Stomach (tissue), 9 donors: ENCODE results near the gene LCN6. TPM values are rescaled to one million over a fixed set of nuclear protein-coding genes. Genes with fewer than 3 reads are reported as not detected.

Experiments
- DNase-seq, 2 donors: peaks; one replicate each; pipeline versions ENCODE4 v3.0.0 to v3.0.0-alpha.2; 2013 to 2019
- H3K27ac ChIP-seq, 5 donors: fragments of 200-600 bp in 4 of 5; sonication (generic) in 4 of 5; one replicate each; pipeline ENCODE4 v1.5.1; 2013 to 2019; ENCODE audit warnings: mild to moderate bottlenecking in 1 of 5, moderate library complexity in 1 of 5
- H3K27me3 ChIP-seq, 3 donors: fragments of 200-600 bp; sonication (generic); one replicate each; pipeline ENCODE4 v1.5.1; 2017 to 2019; ENCODE audit warnings: mixed run types in 1 of 3
- H3K36me3 ChIP-seq, 4 donors: fragments of 200-600 bp; sonication (generic); 1 replicate in 3 of 4; 2 replicates in 1 of 4; pipeline ENCODE4 v1.5.1; 2016 to 2019
- H3K4me1 ChIP-seq, 4 donors: fragments of 200-600 bp; sonication (generic); one replicate each; pipeline ENCODE4 v1.5.1; 2016 to 2019
- H3K4me3 ChIP-seq, 4 donors: fragments of 200-600 bp; sonication (generic) in 3 of 4; one replicate each; pipeline ENCODE4 v1.5.1; 2016 to 2019; ENCODE audit warnings: mild to moderate bottlenecking in 1 of 4
- H3K9me3 ChIP-seq, 4 donors: fragments of 200-600 bp; sonication (generic); one replicate each; pipeline ENCODE4 v1.5.1; 2016 to 2019
- CTCF ChIP-seq, 7 experiments: fragments of 450-650 bp in 4 of 7; fragments of 200-600 bp in 3 of 7; sonication (generic) in 3 of 7; IDR thresholded peaks; one replicate each; pipeline ENCODE4 v1.5.1; 2016 to 2019; ENCODE audit warnings: antibody characterized with exemption in 7 of 7, control low read depth in 2 of 7, mild to moderate bottlenecking in 1 of 7
- EP300 ChIP-seq: sonication (generic); formaldehyde crosslinking; IDR thresholded peaks from one replicate; pipeline ENCODE4 v1.6.1; 2017; ENCODE audit warnings: antibody characterized with exemption
- POLR2A ChIP-seq, 4 donors: fragments of 450-650 bp; IDR thresholded peaks; one replicate each; pipeline ENCODE4 v1.6.1; 2016; ENCODE audit warnings: antibody characterized with exemption in 4 of 4, control low read depth in 2 of 4, mild to moderate bottlenecking in 1 of 4, moderate library complexity in 1 of 4
- POLR2AphosphoS5 ChIP-seq, 3 donors: sonication (generic); formaldehyde crosslinking; IDR thresholded peaks; one replicate each; pipeline ENCODE4 v1.6.1; 2016; ENCODE audit warnings: antibody characterized with exemption in 3 of 3
- WGBS, 5 donors: extraction: QIAGEN DNeasy Blood & Tissue Kit in 3 of 5; methylation state at CpG; one replicate each; pipeline versions ENCODE4 v1.1.5 to v1.1.7; 2013 to 2018; 5-methylcytosine and 5-hydroxymethylcytosine counted together
- intact Hi-C: fragments of 100-400 bp; cut with DNase I; formaldehyde crosslinking; loops from one replicate; pipeline ENCODE4 v1.15.1; 2023; ENCODE audit warnings: low total_unique reads
- polyA plus RNA-seq, 3 donors: library from polyadenylated mRNA; stranded (reverse); fragments of 200-250 nt; gene quantifications; one replicate each; pipeline ENCODE4 v1.2.3, GENCODE V29; 2013
- total RNA-seq, 5 donors: library from RNA; depleted of rRNA; stranded (reverse); fragments of >200 nt; gene quantifications; one replicate each; pipeline versions ENCODE4 v1.1.0 to v1.2.3, GENCODE V29; 2014 to 2016
- donor health status: healthy with polysubstance abuse.
- donor health status: Bipolar disorder and iron deficiency.
- donor health status: healthy.

The LCN6 gene
- total and polyA plus RNA-seq, 8 donors = 7.0 to 31.2 (median 19.2) TPM; not detected in 2

- Histone ChIP-seq H3K4me1 (peaks cover 30 to 65% (median 55%) of the 10 kb centered on the region in 4 donors), H3K27ac (peak overlapping the region in 3 of 5 donors; percentile 76 to 85 (median 79)), H3K9me3 (no peaks in the 10 kb centered on the region), H3K36me3 (peaks cover 37 to 51% (median 50%) of the 10 kb centered on the region in 4 donors), H3K4me3 (peak overlapping the region; percentile 74 to 83 (median 76)), H3K27me3 (no peaks in the 10 kb centered on the region)
- TF ChIP-seq POLR2AphosphoS5 (IDR thresholded peaks at IDR 0.05) = peak in 1 of 3 donors; percentile 32
- TF ChIP-seq POLR2A (IDR thresholded peaks at IDR 0.05) = no peak
- peak in 1 of 7 experiments; percentile 22 for TF ChIP-seq CTCF (IDR thresholded peaks at IDR 0.05)
- peak in 1 of 2 donors; percentile 71 for DNase-seq
- intact Hi-C loops = no loop called here
- 18 to 27% (median 20%) methylated on average over 17 to 18 of the region's 18 CpGs for WGBS, 5 donors
These were observed 21.6 kb downstream of the LCN6 start for GRCh38 chr9:136726631-136727191.

- H3K9me3 ChIP-seq = no peaks in the 10 kb centered on the region
- H3K27ac ChIP-seq = peak overlapping the region in 1 of 5 donors; percentile 85
- no peak for TF ChIP-seq POLR2A (IDR thresholded peaks at IDR 0.05)
- no peak for TF ChIP-seq POLR2AphosphoS5 (IDR thresholded peaks at IDR 0.05)
- TF ChIP-seq CTCF (IDR thresholded peaks at IDR 0.05) = no peak
- H3K36me3 ChIP-seq = peaks cover 37 to 57% (median 55%) of the 10 kb centered on the region in 4 donors
- intact Hi-C loops = no loop called here
- no peak for DNase-seq
- 40 to 85% (median 69%) methylated on average over 9 to 16 of the region's 16 CpGs for WGBS, 5 donors
- peaks cover 33 to 71% (median 60%) of the 10 kb centered on the region in 4 donors for H3K4me1 ChIP-seq
- no peaks in the 10 kb centered on the region for H3K27me3 ChIP-seq
- peak overlapping the region; percentile 74 to 83 (median 76) for H3K4me3 ChIP-seq
These were observed 22.2 kb downstream of the LCN6 start for GRCh38 chr9:136726118-136726517.

- DNase-seq = no peak
- Histone ChIP-seq H3K36me3 (peaks cover 37 to 58% (median 57%) of the 10 kb centered on the region in 4 donors), H3K27me3 (no peaks in the 10 kb centered on the region), H3K9me3 (no peaks in the 10 kb centered on the region), H3K27ac (peak overlapping the region in 1 of 5 donors; percentile 85), H3K4me3 (peak overlapping the region in 3 of 4 donors; percentile 74 to 83 (median 75)), H3K4me1 (peaks cover 37 to 75% (median 63%) of the 10 kb centered on the region in 4 donors)
- intact Hi-C loops = no loop called here
- TF ChIP-seq POLR2AphosphoS5 (IDR thresholded peaks at IDR 0.05) = no peak
- no peak for TF ChIP-seq POLR2A (IDR thresholded peaks at IDR 0.05)
- no peak for TF ChIP-seq CTCF (IDR thresholded peaks at IDR 0.05)
- no peak for TF ChIP-seq EP300
- WGBS, 5 donors = 50 to 74% (median 71%) methylated on average over 9 to 10 of the region's 10 CpGs
These were observed 22.7 kb downstream of the LCN6 start for GRCh38 chr9:136725612-136726011.

- peaks cover 37 to 58% (median 57%) of the 10 kb centered on the region in 4 donors for H3K36me3 ChIP-seq
- H3K9me3 ChIP-seq = no peaks in the 10 kb centered on the region
- H3K4me1 ChIP-seq = peaks cover 45 to 83% (median 71%) of the 10 kb centered on the region in 4 donors
- no peak for TF ChIP-seq EP300
- no peak overlapping the region for H3K4me3 ChIP-seq
- H3K27me3 ChIP-seq = no peaks in the 10 kb centered on the region
- no peak for DNase-seq
- intact Hi-C loops = no loop called here
- 76 to 86% (median 80%) methylated on average over 7 of the region's 7 CpGs for WGBS, 5 donors
- H3K27ac ChIP-seq = no peak overlapping the region
These were observed 23.6 kb downstream of the LCN6 start for GRCh38 chr9:136724772-136725171.

- WGBS, 5 donors = 88 to 97% (median 95%) methylated on average over 8 of the region's 8 CpGs
These were observed 24.3 kb downstream of the LCN6 start for GRCh38 chr9:136723989-136724388.

More at GRCh38 chr9:136723989-136724388, 24.3 kb downstream of the LCN6 start:
- Histone ChIP-seq H3K36me3 (peaks cover 37 to 58% (median 57%) of the 10 kb centered on the region in 4 donors), H3K4me3 (no peak overlapping the region), H3K27ac (no peak overlapping the region), H3K27me3 (no peaks in the 10 kb centered on the region), H3K9me3 (no peaks in the 10 kb centered on the region), H3K4me1 (peaks cover 47 to 86% (median 75%) of the 10 kb centered on the region in 4 donors)
- TF ChIP-seq EP300 (no peak), POLR2A (IDR thresholded peaks at IDR 0.05) (no peak), POLR2AphosphoS5 (IDR thresholded peaks at IDR 0.05) (no peak), CTCF (IDR thresholded peaks at IDR 0.05) (no peak)
- no peak for DNase-seq
- intact Hi-C loops = no loop called here
